Measurements from ENCODE around the gene LYRM4.

LYRM4 gene

DNA sequence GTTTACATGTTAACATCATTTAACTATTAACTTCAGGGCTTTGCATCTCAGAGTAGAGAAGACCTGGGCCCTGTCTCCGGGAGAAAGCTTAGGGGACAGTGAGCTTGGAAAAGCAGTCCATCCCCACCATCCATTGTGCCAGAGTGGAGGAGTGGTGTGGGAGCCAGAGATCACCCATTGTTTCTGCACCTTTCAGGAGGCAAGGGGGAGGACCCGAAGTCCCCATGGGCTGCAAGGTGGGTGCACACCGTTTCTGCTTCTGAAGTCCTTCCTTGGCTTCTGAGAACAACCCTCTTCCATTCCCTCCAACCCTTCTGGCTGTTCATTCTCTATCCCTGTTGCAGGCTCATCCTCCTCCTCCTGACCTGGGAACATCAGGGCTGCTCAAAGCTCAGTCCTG, 179.6 kb downstream of the LYRM4 start:
- Histone ChIP-seq H3K9ac (ENCODE audit: low read length) (no peak overlapping the region), H2AFZ (ENCODE audit: low read depth, low read length, severe bottlenecking) (no peak overlapping the region), H3K9me3 (ENCODE audit: insufficient read depth, low read length) (no peaks in the 10 kb centered on the region), H3K79me2 (ENCODE audit: insufficient read depth, low read length) (no peaks in the 10 kb centered on the region), H3K4me3 (ENCODE audit: insufficient read depth, low read length, poor library complexity, severe bottlenecking) (no peak overlapping the region), H3F3A (ENCODE audit: insufficient read depth) (no peaks in the 10 kb centered on the region), H3K4me2 (ENCODE audit: low read depth, low read length, poor library complexity, severe bottlenecking) (no peak overlapping the region), H3K36me3 (ENCODE audit: low read length) (no peaks in the 10 kb centered on the region), H3K9me2 (replicated peaks; ENCODE audit: insufficient read depth, low read length) (no peaks in the 10 kb centered on the region), H4K20me1 (ENCODE audit: low read depth, low read length) (no peaks in the 10 kb centered on the region), H3K27ac (ENCODE audit: low read depth, low read length) (no peak overlapping the region), H3K27me3 (ENCODE audit: low read length) (no peaks in the 10 kb centered on the region)
- no peak for TF ChIP-seq EZH2phosphoT487 (conservative IDR thresholded peaks at IDR 0.05; ENCODE audit: low read length)
- TF ChIP-seq, protein P1, sequence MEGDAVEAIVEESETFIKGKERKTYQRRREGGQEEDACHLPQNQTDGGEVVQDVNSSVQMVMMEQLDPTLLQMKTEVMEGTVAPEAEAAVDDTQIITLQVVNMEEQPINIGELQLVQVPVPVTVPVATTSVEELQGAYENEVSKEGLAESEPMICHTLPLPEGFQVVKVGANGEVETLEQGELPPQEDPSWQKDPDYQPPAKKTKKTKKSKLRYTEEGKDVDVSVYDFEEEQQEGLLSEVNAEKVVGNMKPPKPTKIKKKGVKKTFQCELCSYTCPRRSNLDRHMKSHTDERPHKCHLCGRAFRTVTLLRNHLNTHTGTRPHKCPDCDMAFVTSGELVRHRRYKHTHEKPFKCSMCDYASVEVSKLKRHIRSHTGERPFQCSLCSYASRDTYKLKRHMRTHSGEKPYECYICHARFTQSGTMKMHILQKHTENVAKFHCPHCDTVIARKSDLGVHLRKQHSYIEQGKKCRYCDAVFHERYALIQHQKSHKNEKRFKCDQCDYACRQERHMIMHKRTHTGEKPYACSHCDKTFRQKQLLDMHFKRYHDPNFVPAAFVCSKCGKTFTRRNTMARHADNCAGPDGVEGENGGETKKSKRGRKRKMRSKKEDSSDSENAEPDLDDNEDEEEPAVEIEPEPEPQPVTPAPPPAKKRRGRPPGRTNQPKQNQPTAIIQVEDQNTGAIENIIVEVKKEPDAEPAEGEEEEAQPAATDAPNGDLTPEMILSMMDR (IDR thresholded peaks at IDR 0.05; ENCODE audit: insufficient read depth, low read length, poor library complexity, severe bottlenecking): no peak

DNA sequence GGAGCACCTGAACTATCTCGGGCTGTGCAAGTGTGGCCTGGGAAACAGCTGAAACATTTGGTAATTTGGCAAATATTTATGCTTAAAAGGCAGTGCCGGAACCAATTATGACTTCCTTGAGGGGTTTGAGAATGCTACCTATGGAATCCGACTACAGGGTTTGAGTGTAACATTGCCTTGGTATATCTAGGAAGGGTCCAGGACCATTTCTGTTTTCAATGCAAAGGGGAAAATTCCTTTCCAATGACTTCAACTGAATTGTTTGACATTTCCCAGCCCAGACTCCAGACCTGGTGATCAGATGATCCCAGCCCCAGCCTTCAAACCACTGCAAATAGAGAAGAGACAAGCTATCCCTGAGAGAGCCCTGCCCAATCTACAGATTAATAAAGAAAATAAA, 180.2 kb downstream of the LYRM4 start:
- Histone ChIP-seq H3K4me2 (ENCODE audit: low read depth, low read length, poor library complexity, severe bottlenecking) (no peak overlapping the region), H3K27ac (ENCODE audit: low read depth, low read length) (no peak overlapping the region), H4K20me1 (ENCODE audit: low read depth, low read length) (no peaks in the 10 kb centered on the region), H3K9me2 (replicated peaks; ENCODE audit: insufficient read depth, low read length) (no peaks in the 10 kb centered on the region), H3K4me3 (ENCODE audit: insufficient read depth, low read length, poor library complexity, severe bottlenecking) (no peak overlapping the region), H3K9ac (ENCODE audit: low read length) (no peak overlapping the region), H3K79me2 (ENCODE audit: insufficient read depth, low read length) (no peaks in the 10 kb centered on the region), H3F3A (ENCODE audit: insufficient read depth) (no peaks in the 10 kb centered on the region), H3K36me3 (ENCODE audit: low read length) (no peaks in the 10 kb centered on the region), H2AFZ (ENCODE audit: low read depth, low read length, severe bottlenecking) (no peak overlapping the region), H3K9me3 (ENCODE audit: insufficient read depth, low read length) (no peaks in the 10 kb centered on the region), H3K27me3 (ENCODE audit: low read length) (no peaks in the 10 kb centered on the region)
- TF ChIP-seq EZH2phosphoT487 (conservative IDR thresholded peaks at IDR 0.05; ENCODE audit: low read length): no peak
- TF ChIP-seq, protein P1 (IDR thresholded peaks at IDR 0.05; ENCODE audit: insufficient read depth, low read length, poor library complexity, severe bottlenecking): no peak

DNA sequence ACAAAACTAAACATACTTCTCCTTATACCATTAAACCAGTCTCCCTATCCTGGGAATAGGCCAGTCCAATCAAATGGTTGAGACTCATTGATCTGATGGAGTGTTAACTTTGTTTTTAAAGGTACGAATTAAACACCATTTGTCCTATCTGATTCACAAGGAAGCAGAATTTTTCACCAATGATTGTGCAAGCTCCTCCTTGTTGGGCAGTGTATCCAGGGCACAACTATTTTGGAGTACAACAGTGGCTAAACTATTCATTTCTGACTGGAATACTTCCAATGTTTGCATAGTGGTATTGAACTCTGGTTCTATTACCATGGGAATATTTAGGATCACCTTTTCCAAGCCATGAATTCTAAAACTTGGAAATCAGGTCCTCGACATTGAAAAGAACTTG, 181.1 kb downstream of the LYRM4 start:
- Histone ChIP-seq H3K79me2 (ENCODE audit: insufficient read depth, low read length) (no peaks in the 10 kb centered on the region), H2AFZ (ENCODE audit: low read depth, low read length, severe bottlenecking) (no peak overlapping the region), H3K36me3 (ENCODE audit: low read length) (no peaks in the 10 kb centered on the region), H3K9ac (ENCODE audit: low read length) (no peak overlapping the region), H3F3A (ENCODE audit: insufficient read depth) (no peaks in the 10 kb centered on the region), H3K9me3 (ENCODE audit: insufficient read depth, low read length) (no peaks in the 10 kb centered on the region), H3K27me3 (ENCODE audit: low read length) (no peaks in the 10 kb centered on the region), H3K4me2 (ENCODE audit: low read depth, low read length, poor library complexity, severe bottlenecking) (no peak overlapping the region), H4K20me1 (ENCODE audit: low read depth, low read length) (no peaks in the 10 kb centered on the region), H3K27ac (ENCODE audit: low read depth, low read length) (no peak overlapping the region), H3K4me3 (ENCODE audit: insufficient read depth, low read length, poor library complexity, severe bottlenecking) (no peak overlapping the region), H3K9me2 (replicated peaks; ENCODE audit: insufficient read depth, low read length) (no peaks in the 10 kb centered on the region)
- TF ChIP-seq, protein P1 (IDR thresholded peaks at IDR 0.05; ENCODE audit: insufficient read depth, low read length, poor library complexity, severe bottlenecking): no peak
- no peak for TF ChIP-seq EZH2phosphoT487 (conservative IDR thresholded peaks at IDR 0.05; ENCODE audit: low read length)

All from SU-DHL-6 (cell line).